Breast epithelium (tissue), 3 donors: ENCODE data around the gene NFAM1.

ENCODE experiments used
- CTCF ChIP-seq, 3 donors: fragments of 450-650 bp; IDR thresholded peaks; one replicate each; pipeline ENCODE4 v1.5.1; 2016 to 2017; ENCODE audit warnings: antibody characterized with exemption in 3 of 3, mild to moderate bottlenecking in 3 of 3, moderate library complexity in 3 of 3
- POLR2A ChIP-seq: fragments of 450-650 bp; IDR thresholded peaks from one replicate; pipeline ENCODE4 v1.6.1; 2016; ENCODE audit warnings: antibody characterized with exemption, mild to moderate bottlenecking, moderate library complexity
- POLR2AphosphoS5 ChIP-seq, 3 donors: sonication (generic); formaldehyde crosslinking; IDR thresholded peaks; one replicate each; pipeline ENCODE4 v1.6.1; 2017; ENCODE audit warnings: antibody characterized with exemption in 3 of 3

GRCh38 chr22:42459287-42460063, 27.3 kb upstream of the NFAM1 start:
- TF ChIP-seq POLR2A (no peak), CTCF (IDR thresholded peaks at IDR 0.05) (no peak), POLR2AphosphoS5 (IDR thresholded peaks at IDR 0.05) (no peak)
